Left colon (tissue), 2 donors: ENCODE results near the gene EZH1. TPM values are rescaled to one million over a fixed set of nuclear protein-coding genes. Genes with fewer than 3 reads are reported as not detected.

Experiments
- ATAC-seq: fragments of 200-7000 bp; cut with Tn5 transposase; one replicate; pipeline ENCODE4 v1.9.1; 2020; ENCODE audit warnings: mild to moderate bottlenecking, moderate library complexity
- DNase-seq, 2 donors: peaks; one replicate each; pipeline ENCODE4 v3.0.0-alpha.2; 2020
- intact Hi-C, 2 donors: fragments of 100-400 bp; cut with DNase I in 1 of 2; cut with micrococcal nuclease in 1 of 2; formaldehyde crosslinking; loops; one replicate each; pipeline versions ENCODE4 v1.11.2 to v1.14.0; 2022; cut with DNase I, micrococcal nuclease
- long read RNA-seq: library from polyadenylated mRNA; unstranded; transcript quantifications from one replicate; pipeline ENCODE4 v2.0.0, GENCODE V29; 2021
- total RNA-seq, 2 donors: library from RNA; stranded (reverse); fragmentation: NEBNext Ultra II Directional; extraction: Animal tissue kit (Norgen Biotek cat#: 25700); gene quantifications; one replicate each; pipeline ENCODE4 v1.2.1, GENCODE V29; 2021
- donor health status: DM: no; HTN: no; CAD: no.
- donor health status: DM: yes; HTN: yes; CAD: no.

Gene EZH1
- 10 to 100 TPM; 24.9 to 28.0 TPM for total RNA-seq
- long read RNA-seq, partial matches to known transcripts: 3 of 14 reads
- long read RNA-seq, other reads (novel, unspliced or antisense): 9 of 14 reads

GRCh38 chr17:42744806-42745617 is at the start of gene EZH1:
Gene EZH1 (minus strand): TSS chr17:42745040. CDS start chr17:42728941, 16,099 bp downstream.
- intact Hi-C loops: no loop called here
- ATAC-seq (peak; percentile 96), DNase-seq (peak; percentile 84 to 89)

- intact Hi-C loops: no loop called here
- ATAC-seq (no peak), DNase-seq (no peak)
These were observed 47.7 kb upstream of the EZH1 start for GRCh38 chr17:42792545-42792944.

GRCh38 chr17:42791948-42792347 is 47.1 kb upstream of the EZH1 start:
- ATAC-seq: no peak
- intact Hi-C loops: no loop called here
- no peak for DNase-seq

- DNase-seq: no peak
- no peak for ATAC-seq
- intact Hi-C loops: no loop called here
These were observed 42.4 kb upstream of the EZH1 start for GRCh38 chr17:42787266-42787665.

- ATAC-seq (no peak), DNase-seq (no peak)
- intact Hi-C loops: no loop called here
These were observed 40.2 kb upstream of the EZH1 start for GRCh38 chr17:42784811-42785592.

- no peak for ATAC-seq
- no peak for DNase-seq
- intact Hi-C loops: no loop called here
These were observed 39.6 kb upstream of the EZH1 start for GRCh38 chr17:42784409-42784808.

- intact Hi-C loops: no loop called here
- no peak for DNase-seq
- no peak for ATAC-seq
These were observed 38.9 kb upstream of the EZH1 start for GRCh38 chr17:42783791-42784138.

GRCh38 chr17:42783062-42783790 is 38.4 kb upstream of the EZH1 start:
- DNase-seq: no peak
- intact Hi-C loops: no loop called here
- ATAC-seq: no peak

- intact Hi-C loops: no loop called here
- DNase-seq (no peak), ATAC-seq (peak; percentile 28)
These were observed 37.6 kb upstream of the EZH1 start for GRCh38 chr17:42782166-42783061.

- peak; percentile 1 for ATAC-seq
- intact Hi-C loops: no loop called here
- no peak for DNase-seq
These were observed 36.9 kb upstream of the EZH1 start for GRCh38 chr17:42781639-42782165.

GRCh38 chr17:42780851-42781638 is 36.2 kb upstream of the EZH1 start:
- ATAC-seq: peak; percentile 7

GRCh38 chr17:42779936-42780850 is 35.4 kb upstream of the EZH1 start, which contains the start of gene WNK4:
Gene WNK4 (plus strand): TSS chr17:42780610. CDS start chr17:42780699, 89 bp downstream.
- peak; percentile 77 to 89 for DNase-seq
- intact Hi-C loops: no loop called here
- ATAC-seq: peak; percentile 71

More at GRCh38 chr17:42780851-42781638, 36.2 kb upstream of the EZH1 start:
- intact Hi-C loops: no loop called here
- DNase-seq: no peak

GRCh38 chr17:42779304-42779935 is 34.6 kb upstream of the EZH1 start:
- DNase-seq (peak in 1 of 2 donors; percentile 50), ATAC-seq (peak; percentile 25)
- intact Hi-C loops: no loop called here

GRCh38 chr17:42778570-42778969 is 33.7 kb upstream of the EZH1 start:
- intact Hi-C loops: no loop called here
- no peak for ATAC-seq
- no peak for DNase-seq

- intact Hi-C loops: no loop called here
- no peak for DNase-seq
- no peak for ATAC-seq
These were observed 30.8 kb upstream of the EZH1 start for GRCh38 chr17:42775534-42776098.
